Epithelial cell of proximal tubule (primary cell): ENCODE results near the gene BTBD6. TPM values are rescaled to one million over a fixed set of nuclear protein-coding genes. Genes with fewer than 3 reads are reported as not detected.

Source experiments
- DNase-seq: peaks from one replicate; pipeline ENCODE4 v3.0.0-alpha.2; 2011; ENCODE audit warnings: low read depth
- H3K4me3 ChIP-seq: 2 replicates; pipeline ENCODE4 v1.5.1; 2011; ENCODE audit warnings: low read depth, mild to moderate bottlenecking, low read length
- CTCF ChIP-seq: conservative IDR thresholded peaks from 2 replicates; pipeline ENCODE4 v1.5.1; 2012; ENCODE audit warnings: low read depth, mild to moderate bottlenecking, low read length
- total RNA-seq: library from RNA; depleted of rRNA; stranded (reverse); fragments of >200 nt; gene quantifications from 2 replicates; pipeline ENCODE4 v1.2.3, GENCODE V29; 2015

The BTBD6 gene
- total RNA-seq, 1 donor from 2014 or later = 39.4 TPM

- no peak for DNase-seq
- TF ChIP-seq CTCF = no peak
Measured at GRCh38 chr14:105247026-105247425, 1.3 kb upstream of the BTBD6 start.

DNA sequence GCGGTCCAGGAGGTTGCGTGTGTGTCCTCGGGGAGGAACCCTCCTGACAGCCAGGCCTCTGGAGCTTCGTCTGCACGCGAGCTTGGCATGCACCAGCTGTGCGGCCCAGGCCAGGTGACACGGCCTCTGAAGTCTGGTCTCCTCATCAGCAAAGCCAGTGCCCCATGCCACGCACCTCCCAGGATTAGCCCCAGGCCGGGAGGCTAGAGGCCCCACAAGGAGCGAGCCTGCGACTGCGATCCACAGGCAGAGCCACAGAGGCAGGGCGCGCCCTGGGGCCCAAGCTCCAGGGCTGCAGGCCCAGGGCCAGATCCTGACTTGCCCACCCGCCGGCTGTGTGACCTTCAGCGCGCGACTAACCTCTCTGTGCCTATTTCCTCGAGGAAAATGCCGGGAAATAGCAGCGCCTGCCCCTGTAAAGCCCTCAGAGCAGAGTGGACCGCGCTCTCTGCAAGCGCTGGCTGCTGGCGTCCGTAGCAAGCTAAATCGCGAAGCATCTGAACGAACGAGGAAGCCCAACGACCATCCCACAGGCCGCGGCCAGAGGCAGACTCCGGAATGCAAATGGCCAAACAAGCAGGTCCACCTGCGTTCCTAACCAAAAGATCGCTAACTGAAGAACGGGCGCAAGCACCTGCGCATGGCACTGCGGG, 492 bp upstream of the BTBD6 start:
- DNase-seq = no peak
- TF ChIP-seq CTCF = no peak
- peak overlapping the region; percentile 66 for H3K4me3 ChIP-seq

More at GRCh38 chr14:105247026-105247425, 1.3 kb upstream of the BTBD6 start:
- no peak overlapping the region for H3K4me3 ChIP-seq

GRCh38 chr14:105249182-105250007, 1.1 kb downstream of the BTBD6 start:
- TF ChIP-seq CTCF = no peak
- no peak for DNase-seq
- peak overlapping the region; percentile 66 for H3K4me3 ChIP-seq

GRCh38 chr14:105250008-105250366, 1.7 kb downstream of the BTBD6 start:
- TF ChIP-seq CTCF = no peak
- no peak for DNase-seq
- H3K4me3 ChIP-seq = no peak overlapping the region

GRCh38 chr14:105250986-105251385, 2.7 kb downstream of the BTBD6 start:
- TF ChIP-seq CTCF = no peak
- DNase-seq = no peak
- H3K4me3 ChIP-seq = no peak overlapping the region

- H3K4me3 ChIP-seq = no peak overlapping the region
- DNase-seq = no peak
- TF ChIP-seq CTCF = no peak
Measured at GRCh38 chr14:105251920-105252319, 3.6 kb downstream of the BTBD6 start.
